ENCODE data around the gene KLHL10. TPM values are rescaled to one million over a fixed set of nuclear protein-coding genes. Genes with fewer than 3 reads are reported as not detected.

Gene KLHL10
- total and polyA plus RNA-seq, 2 of the 13 experiments (the other 11 are each of a cell fraction or from before 2014, with no cell fraction given), result 0.04 to 0.08 TPM

DNA sequence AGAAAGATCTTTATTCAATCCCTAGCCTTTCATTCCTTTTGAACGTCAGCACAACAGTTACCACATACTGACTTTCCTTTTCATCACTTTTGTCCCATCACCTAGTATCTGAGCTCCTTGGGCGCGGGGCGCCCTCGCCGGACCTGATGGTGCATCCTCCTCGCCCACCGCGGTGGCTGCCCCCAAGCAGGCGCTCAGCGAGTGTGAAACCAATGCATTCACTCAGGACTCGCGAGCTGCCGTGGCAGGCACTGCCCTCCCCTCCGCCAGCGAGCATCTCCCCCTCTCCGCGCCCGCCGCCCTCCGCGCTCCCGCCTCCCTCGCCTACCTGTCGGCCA is 26.8 kb downstream of the KLHL10 start (continued):
- TF ChIP-seq, protein P1, sequence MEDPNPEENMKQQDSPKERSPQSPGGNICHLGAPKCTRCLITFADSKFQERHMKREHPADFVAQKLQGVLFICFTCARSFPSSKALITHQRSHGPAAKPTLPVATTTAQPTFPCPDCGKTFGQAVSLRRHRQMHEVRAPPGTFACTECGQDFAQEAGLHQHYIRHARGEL (CRISPR knock-in tag; IDR thresholded peaks at IDR 0.05), result peak; percentile 5; the same call in 1 of the 2 replicates
- TF ChIP-seq ZFP90 (CRISPR knock-in tag; IDR thresholded peaks at IDR 0.05; ENCODE audit: borderline replicate concordance) (0 out of 2 replicates have a peak, but pooled peaks have one; percentile 13), HOXA3 (CRISPR knock-in tag; IDR thresholded peaks at IDR 0.05) (no peak), ARID2 (CRISPR knock-in tag; IDR thresholded peaks at IDR 0.05; ENCODE audit: borderline replicate concordance) (0 out of 2 replicates have a peak, but pooled peaks have one; percentile 55), ZMAT3 (CRISPR knock-in tag; conservative IDR thresholded peaks at IDR 0.05) (0 out of 2 replicates have a peak, but pooled peaks have one; percentile 22), CHCHD3 (CRISPR knock-in tag; IDR thresholded peaks at IDR 0.05) (peak; percentile 91), ZNF333 (CRISPR knock-in tag; IDR thresholded peaks at IDR 0.05; ENCODE audit: borderline replicate concordance) (0 out of 2 replicates have a peak, but pooled peaks have one; percentile 32), SOX5 (CRISPR knock-in tag; IDR thresholded peaks at IDR 0.05; ENCODE audit: borderline replicate concordance) (peak; percentile 22; the same call in 1 of the 2 replicates), MAF1 (CRISPR knock-in tag; IDR thresholded peaks at IDR 0.05; ENCODE audit: borderline replicate concordance) (0 out of 2 replicates have a peak, but pooled peaks have one; percentile 46), SIN3B (IDR thresholded peaks at IDR 0.05; ENCODE audit: low read length) (no peak), SNAPC2 (CRISPR knock-in tag; IDR thresholded peaks at IDR 0.05) (0 out of 2 replicates have a peak, but pooled peaks have one; percentile 28), DPF2 (CRISPR knock-in tag; IDR thresholded peaks at IDR 0.05; ENCODE audit: borderline replicate concordance, low read depth) (0 out of 2 replicates have a peak, but pooled peaks have one; percentile 19), ZNF136 (CRISPR knock-in tag; IDR thresholded peaks at IDR 0.05; ENCODE audit: low read depth) (0 out of 2 replicates have a peak, but pooled peaks have one; percentile 1), ZFP36 (IDR thresholded peaks at IDR 0.05; ENCODE audit: borderline replicate concordance, low read depth, low read length, partially characterized antibody) (no peak), ZNF343 (CRISPR knock-in tag; IDR thresholded peaks at IDR 0.05) (0 out of 2 replicates have a peak, but pooled peaks have one; percentile 26)
- TF ChIP-seq, protein P2, sequence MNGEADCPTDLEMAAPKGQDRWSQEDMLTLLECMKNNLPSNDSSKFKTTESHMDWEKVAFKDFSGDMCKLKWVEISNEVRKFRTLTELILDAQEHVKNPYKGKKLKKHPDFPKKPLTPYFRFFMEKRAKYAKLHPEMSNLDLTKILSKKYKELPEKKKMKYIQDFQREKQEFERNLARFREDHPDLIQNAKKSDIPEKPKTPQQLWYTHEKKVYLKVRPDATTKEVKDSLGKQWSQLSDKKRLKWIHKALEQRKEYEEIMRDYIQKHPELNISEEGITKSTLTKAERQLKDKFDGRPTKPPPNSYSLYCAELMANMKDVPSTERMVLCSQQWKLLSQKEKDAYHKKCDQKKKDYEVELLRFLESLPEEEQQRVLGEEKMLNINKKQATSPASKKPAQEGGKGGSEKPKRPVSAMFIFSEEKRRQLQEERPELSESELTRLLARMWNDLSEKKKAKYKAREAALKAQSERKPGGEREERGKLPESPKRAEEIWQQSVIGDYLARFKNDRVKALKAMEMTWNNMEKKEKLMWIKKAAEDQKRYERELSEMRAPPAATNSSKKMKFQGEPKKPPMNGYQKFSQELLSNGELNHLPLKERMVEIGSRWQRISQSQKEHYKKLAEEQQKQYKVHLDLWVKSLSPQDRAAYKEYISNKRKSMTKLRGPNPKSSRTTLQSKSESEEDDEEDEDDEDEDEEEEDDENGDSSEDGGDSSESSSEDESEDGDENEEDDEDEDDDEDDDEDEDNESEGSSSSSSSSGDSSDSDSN (CRISPR knock-in tag; IDR thresholded peaks at IDR 0.05), result no peak
- TF ChIP-seq, protein P3, sequence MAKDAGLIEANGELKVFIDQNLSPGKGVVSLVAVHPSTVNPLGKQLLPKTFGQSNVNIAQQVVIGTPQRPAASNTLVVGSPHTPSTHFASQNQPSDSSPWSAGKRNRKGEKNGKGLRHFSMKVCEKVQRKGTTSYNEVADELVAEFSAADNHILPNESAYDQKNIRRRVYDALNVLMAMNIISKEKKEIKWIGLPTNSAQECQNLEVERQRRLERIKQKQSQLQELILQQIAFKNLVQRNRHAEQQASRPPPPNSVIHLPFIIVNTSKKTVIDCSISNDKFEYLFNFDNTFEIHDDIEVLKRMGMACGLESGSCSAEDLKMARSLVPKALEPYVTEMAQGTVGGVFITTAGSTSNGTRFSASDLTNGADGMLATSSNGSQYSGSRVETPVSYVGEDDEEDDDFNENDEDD (CRISPR knock-in tag; IDR thresholded peaks at IDR 0.05; ENCODE audit: borderline replicate concordance), result no peak
- TF ChIP-seq, protein P4, sequence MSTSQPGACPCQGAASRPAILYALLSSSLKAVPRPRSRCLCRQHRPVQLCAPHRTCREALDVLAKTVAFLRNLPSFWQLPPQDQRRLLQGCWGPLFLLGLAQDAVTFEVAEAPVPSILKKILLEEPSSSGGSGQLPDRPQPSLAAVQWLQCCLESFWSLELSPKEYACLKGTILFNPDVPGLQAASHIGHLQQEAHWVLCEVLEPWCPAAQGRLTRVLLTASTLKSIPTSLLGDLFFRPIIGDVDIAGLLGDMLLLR (CRISPR knock-in tag; IDR thresholded peaks at IDR 0.05), result no peak
- TF ChIP-seq, protein P5, sequence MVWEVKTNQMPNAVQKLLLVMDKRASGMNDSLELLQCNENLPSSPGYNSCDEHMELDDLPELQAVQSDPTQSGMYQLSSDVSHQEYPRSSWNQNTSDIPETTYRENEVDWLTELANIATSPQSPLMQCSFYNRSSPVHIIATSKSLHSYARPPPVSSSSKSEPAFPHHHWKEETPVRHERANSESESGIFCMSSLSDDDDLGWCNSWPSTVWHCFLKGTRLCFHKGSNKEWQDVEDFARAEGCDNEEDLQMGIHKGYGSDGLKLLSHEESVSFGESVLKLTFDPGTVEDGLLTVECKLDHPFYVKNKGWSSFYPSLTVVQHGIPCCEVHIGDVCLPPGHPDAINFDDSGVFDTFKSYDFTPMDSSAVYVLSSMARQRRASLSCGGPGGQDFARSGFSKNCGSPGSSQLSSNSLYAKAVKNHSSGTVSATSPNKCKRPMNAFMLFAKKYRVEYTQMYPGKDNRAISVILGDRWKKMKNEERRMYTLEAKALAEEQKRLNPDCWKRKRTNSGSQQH (CRISPR knock-in tag; IDR thresholded peaks at IDR 0.05; ENCODE audit: low read depth), result 0 out of 2 replicates have a peak, but pooled peaks have one; percentile 5
- TF ChIP-seq, protein P6, sequence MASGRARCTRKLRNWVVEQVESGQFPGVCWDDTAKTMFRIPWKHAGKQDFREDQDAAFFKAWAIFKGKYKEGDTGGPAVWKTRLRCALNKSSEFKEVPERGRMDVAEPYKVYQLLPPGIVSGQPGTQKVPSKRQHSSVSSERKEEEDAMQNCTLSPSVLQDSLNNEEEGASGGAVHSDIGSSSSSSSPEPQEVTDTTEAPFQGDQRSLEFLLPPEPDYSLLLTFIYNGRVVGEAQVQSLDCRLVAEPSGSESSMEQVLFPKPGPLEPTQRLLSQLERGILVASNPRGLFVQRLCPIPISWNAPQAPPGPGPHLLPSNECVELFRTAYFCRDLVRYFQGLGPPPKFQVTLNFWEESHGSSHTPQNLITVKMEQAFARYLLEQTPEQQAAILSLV (CRISPR knock-in tag; IDR thresholded peaks at IDR 0.05; ENCODE audit: borderline replicate concordance), result no peak
